GM12801 (cell line): ENCODE results near the gene MSANTD1.

Experiments used
- CTCF ChIP-seq: IDR thresholded peaks from one replicate; pipeline ENCODE4 v1.5.1; 2011; ENCODE audit warnings: control low read depth; ENCODE audit not compliant: insufficient read length; ENCODE audit errors: extremely low read depth

The MSANTD1 gene

GRCh38 chr4:3235030-3235345 is 14.0 kb upstream of the MSANTD1 start:
- no peak for TF ChIP-seq CTCF

GRCh38 chr4:3235581-3235980 is 13.4 kb upstream of the MSANTD1 start:
- no peak for TF ChIP-seq CTCF

GRCh38 chr4:3236326-3236878 is 12.6 kb upstream of the MSANTD1 start:
- no peak for TF ChIP-seq CTCF

- no peak for TF ChIP-seq CTCF
Observed at GRCh38 chr4:3237266-3237665, 11.7 kb upstream of the MSANTD1 start.

GRCh38 chr4:3237712-3238560 is 11.0 kb upstream of the MSANTD1 start:
- TF ChIP-seq CTCF = no peak

- TF ChIP-seq CTCF = no peak
Observed at GRCh38 chr4:3238721-3239120, 10.2 kb upstream of the MSANTD1 start.

GRCh38 chr4:3239303-3239702 is 9.7 kb upstream of the MSANTD1 start:
- TF ChIP-seq CTCF = no peak
